DOHH2 (cell line): ENCODE results near the gene TDRD12.
A peak's percentile ranks its signal among the peaks of the same experiment; 100 is the strongest.

Experiments
- H3F3A ChIP-seq: fragments of 200-600 bp; sonication (generic), shearing (Covaris generic); 2 replicates; pipeline ENCODE4 v1.6.0; 2016; ENCODE audit warnings: antibody characterized with exemption, mild to moderate bottlenecking; ENCODE audit not compliant: control insufficient read depth, insufficient read depth
- H3K27ac ChIP-seq: fragments of 200-600 bp; sonication (generic); 2 replicates; pipeline ENCODE4 v1.5.1; 2014; ENCODE audit warnings: low read depth, mild to moderate bottlenecking, low read length, moderate library complexity
- H3K27me3 ChIP-seq: fragments of 200-600 bp; sonication (generic); 2 replicates; pipeline ENCODE4 v1.6.1; 2014; ENCODE audit warnings: mild to moderate bottlenecking, low read length, mixed read lengths; ENCODE audit not compliant: control insufficient read depth
- H3K36me3 ChIP-seq: fragments of 200-600 bp; sonication (generic); 2 replicates; pipeline ENCODE4 v1.6.1; 2014; ENCODE audit warnings: mild to moderate bottlenecking, low read length, moderate library complexity, mixed read lengths; ENCODE audit not compliant: control insufficient read depth
- H3K4me1 ChIP-seq: fragments of 200-600 bp; sonication (generic); 2 replicates; pipeline ENCODE4 v1.6.1; 2014; ENCODE audit warnings: mild to moderate bottlenecking, low read length, mixed read lengths; ENCODE audit not compliant: control insufficient read depth
- H3K4me2 ChIP-seq: fragments of 200-600 bp; sonication (generic); 2 replicates; pipeline ENCODE4 v1.6.0; 2014; ENCODE audit warnings: mild to moderate bottlenecking, low read length, moderate library complexity
- H3K4me3 ChIP-seq: fragments of 200-600 bp; sonication (generic); 2 replicates; pipeline ENCODE4 v1.5.1; 2014; ENCODE audit warnings: mild to moderate bottlenecking, low read length, mixed read lengths
- H3K79me2 ChIP-seq: fragments of 200-600 bp; sonication (generic); 2 replicates; pipeline ENCODE4 v1.6.1; 2014; ENCODE audit warnings: mild to moderate bottlenecking, low read length, mixed read lengths; ENCODE audit not compliant: control insufficient read depth
- H3K9me2 ChIP-seq: fragments of 200-600 bp; sonication (generic); replicated peaks from 2 replicates; pipeline ENCODE4 v1.6.1; 2014; ENCODE audit warnings: mild to moderate bottlenecking, low read length, mixed read lengths; ENCODE audit not compliant: control insufficient read depth
- H3K9me3 ChIP-seq: fragments of 200-600 bp; sonication (generic); 2 replicates; pipeline ENCODE4 v1.6.1; 2014; ENCODE audit warnings: antibody characterized with exemption, low read length, mixed read lengths; ENCODE audit not compliant: control insufficient read depth, insufficient read depth
- H4K20me1 ChIP-seq: fragments of 200-600 bp; sonication (generic); 2 replicates; pipeline ENCODE4 v1.6.0; 2014; ENCODE audit warnings: low read depth, mild to moderate bottlenecking, antibody characterized with exemption, low read length, moderate library complexity; ENCODE audit not compliant: control insufficient read depth, insufficient read depth
- EZH2phosphoT487 ChIP-seq: fragments of 200-600 bp; sonication (generic); IDR thresholded peaks from 2 replicates; pipeline ENCODE4 v1.6.1; 2017; ENCODE audit warnings: borderline replicate concordance, mild to moderate bottlenecking, antibody characterized with exemption, low read length, moderate library complexity, mixed read lengths
- TF ChIP-seq, protein P1 (sequence below): fragments of 200-600 bp; sonication (generic); IDR thresholded peaks from one replicate; pipeline ENCODE4 v1.5.1; 2014; ENCODE audit warnings: antibody characterized with exemption, mild to moderate bottlenecking, low read depth, low read length; ENCODE audit not compliant: poor library complexity, severe bottlenecking

Gene TDRD12

DNA sequence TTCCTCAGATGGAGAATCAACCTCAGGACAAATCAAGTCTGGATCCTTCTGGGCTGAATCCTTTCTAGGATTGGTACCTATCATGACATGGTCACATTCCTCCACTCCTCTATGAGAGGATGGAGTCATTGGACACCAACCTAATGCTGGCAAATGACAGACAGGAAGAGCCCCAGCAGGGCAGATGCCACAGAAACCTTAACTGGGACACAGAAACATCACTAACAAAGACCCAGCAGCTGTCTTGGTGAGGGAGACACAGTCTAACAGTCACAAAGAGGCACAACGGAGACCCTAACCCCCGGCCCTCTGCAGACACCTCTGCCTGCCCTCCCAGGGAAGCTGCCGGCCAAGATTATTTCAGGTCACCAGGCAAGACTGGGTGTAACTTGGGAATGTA is 46.7 kb upstream of the TDRD12 start:
- no peaks in the 10 kb centered on the region for H3K9me3 ChIP-seq

DNA sequence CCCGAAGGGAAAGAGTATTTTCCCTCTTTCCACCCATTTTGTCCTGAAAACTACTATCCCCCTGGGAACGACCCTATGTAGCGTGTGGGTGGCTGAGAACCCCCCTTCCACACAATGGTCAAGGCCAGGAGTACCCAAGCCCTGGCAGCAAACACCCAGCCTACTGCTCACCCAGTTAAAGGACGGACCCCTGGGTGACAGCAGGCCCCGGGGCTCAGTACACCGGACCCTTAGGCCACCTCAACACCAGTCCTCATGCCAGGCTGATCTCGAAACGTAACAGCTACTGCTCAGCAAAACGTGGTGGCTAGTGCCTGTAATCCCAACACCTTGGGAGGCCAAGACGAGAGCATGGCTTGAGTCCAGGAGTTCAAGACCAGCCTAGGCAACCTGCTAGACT is 46.0 kb upstream of the TDRD12 start:
- peaks cover 16% of the 10 kb centered on the region; the same call in 1 of the 2 replicates for H3K36me3 ChIP-seq
- peak overlapping the region; percentile 91 for H3K4me3 ChIP-seq
- H3K4me1 ChIP-seq, result peaks cover 23% of the 10 kb centered on the region
- peaks cover 62% of the 10 kb centered on the region for H3K79me2 ChIP-seq
- H3F3A ChIP-seq, result no peaks in the 10 kb centered on the region
- no peak overlapping the region for H3K27ac ChIP-seq
- H3K9me3 ChIP-seq, result no peaks in the 10 kb centered on the region
- no peaks in the 10 kb centered on the region for H3K9me2 ChIP-seq
- TF ChIP-seq, protein P1, sequence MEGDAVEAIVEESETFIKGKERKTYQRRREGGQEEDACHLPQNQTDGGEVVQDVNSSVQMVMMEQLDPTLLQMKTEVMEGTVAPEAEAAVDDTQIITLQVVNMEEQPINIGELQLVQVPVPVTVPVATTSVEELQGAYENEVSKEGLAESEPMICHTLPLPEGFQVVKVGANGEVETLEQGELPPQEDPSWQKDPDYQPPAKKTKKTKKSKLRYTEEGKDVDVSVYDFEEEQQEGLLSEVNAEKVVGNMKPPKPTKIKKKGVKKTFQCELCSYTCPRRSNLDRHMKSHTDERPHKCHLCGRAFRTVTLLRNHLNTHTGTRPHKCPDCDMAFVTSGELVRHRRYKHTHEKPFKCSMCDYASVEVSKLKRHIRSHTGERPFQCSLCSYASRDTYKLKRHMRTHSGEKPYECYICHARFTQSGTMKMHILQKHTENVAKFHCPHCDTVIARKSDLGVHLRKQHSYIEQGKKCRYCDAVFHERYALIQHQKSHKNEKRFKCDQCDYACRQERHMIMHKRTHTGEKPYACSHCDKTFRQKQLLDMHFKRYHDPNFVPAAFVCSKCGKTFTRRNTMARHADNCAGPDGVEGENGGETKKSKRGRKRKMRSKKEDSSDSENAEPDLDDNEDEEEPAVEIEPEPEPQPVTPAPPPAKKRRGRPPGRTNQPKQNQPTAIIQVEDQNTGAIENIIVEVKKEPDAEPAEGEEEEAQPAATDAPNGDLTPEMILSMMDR, result no peak
- no peak for TF ChIP-seq EZH2phosphoT487
- no peaks in the 10 kb centered on the region for H3K27me3 ChIP-seq
- H4K20me1 ChIP-seq, result peaks cover 21% of the 10 kb centered on the region
- H3K4me2 ChIP-seq, result peak overlapping the region; percentile 97

More for the DNA sequence above, 46.7 kb upstream of the TDRD12 start:
- no peaks in the 10 kb centered on the region for H3K27me3 ChIP-seq
- H3K9me2 ChIP-seq, result no peaks in the 10 kb centered on the region
- peak overlapping the region; percentile 97; the same call in 1 of the 2 replicates for H3K4me2 ChIP-seq
- H3F3A ChIP-seq, result no peaks in the 10 kb centered on the region
- H3K27ac ChIP-seq, result no peak overlapping the region
- no peak overlapping the region for H3K4me3 ChIP-seq
- H4K20me1 ChIP-seq, result peaks cover 22% of the 10 kb centered on the region
- H3K79me2 ChIP-seq, result peaks cover 69% of the 10 kb centered on the region
- peaks cover 23% of the 10 kb centered on the region for H3K4me1 ChIP-seq
- H3K36me3 ChIP-seq, result peaks cover 16% of the 10 kb centered on the region; the same call in 1 of the 2 replicates
- TF ChIP-seq, protein P1, result no peak
- TF ChIP-seq EZH2phosphoT487, result no peak

DNA sequence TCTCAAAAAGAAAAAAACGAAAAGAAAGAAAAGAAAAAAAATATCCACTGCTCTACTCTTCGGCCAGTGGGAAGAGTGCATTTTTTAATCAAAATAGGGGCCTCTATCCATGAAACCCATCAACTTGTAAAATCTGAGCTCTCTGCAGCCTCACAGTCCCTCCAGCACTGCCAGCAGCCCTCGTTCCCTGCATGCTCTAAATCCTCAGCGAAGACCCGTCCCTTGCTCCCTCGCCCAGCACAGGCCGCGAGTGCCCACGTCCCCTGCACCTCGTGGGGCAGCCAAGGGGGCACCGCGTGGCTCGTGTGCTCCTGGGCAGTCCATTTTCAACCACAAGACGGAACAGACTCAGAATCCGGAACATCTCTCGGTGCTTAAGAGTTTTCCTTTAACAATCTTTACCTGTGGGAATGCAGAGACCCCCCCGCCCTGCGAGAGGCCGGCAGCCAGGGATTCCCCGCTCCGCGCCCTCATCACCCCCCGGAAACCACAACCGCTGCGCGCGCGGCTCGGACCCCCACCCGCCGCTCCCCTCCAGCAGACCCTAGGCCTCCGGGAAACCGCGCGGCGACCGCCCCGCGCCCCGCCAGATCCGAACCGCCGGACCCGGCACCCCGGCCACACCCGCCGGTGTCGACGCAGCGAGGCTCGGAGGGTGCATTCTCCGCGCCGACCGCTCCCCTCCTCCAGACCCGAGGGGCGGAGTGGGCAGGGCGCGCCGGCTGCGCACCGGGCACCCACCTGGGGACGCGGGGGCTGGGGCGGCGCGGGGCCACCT is 45.2 kb upstream of the TDRD12 start:
- no peaks in the 10 kb centered on the region for H3K9me3 ChIP-seq
- peaks cover 13% of the 10 kb centered on the region; the same call in 1 of the 2 replicates for H3K36me3 ChIP-seq
- H3F3A ChIP-seq, result no peaks in the 10 kb centered on the region
- H3K4me1 ChIP-seq, result peaks cover 23% of the 10 kb centered on the region
- no peaks in the 10 kb centered on the region for H3K27me3 ChIP-seq
- H3K9me2 ChIP-seq, result no peaks in the 10 kb centered on the region
- H3K4me2 ChIP-seq, result peak overlapping the region; percentile 97
- H3K4me3 ChIP-seq, result peak overlapping the region; percentile 91
- no peak overlapping the region; the same call in 1 of the 2 replicates for H3K27ac ChIP-seq
- H4K20me1 ChIP-seq, result peaks cover 19% of the 10 kb centered on the region
- peaks cover 54% of the 10 kb centered on the region for H3K79me2 ChIP-seq
- TF ChIP-seq, protein P1, result no peak
- TF ChIP-seq EZH2phosphoT487, result no peak
